CD4-positive, alpha-beta T cell treated with Interleukin-2 at 100 ng/mL for 4 hours (primary cell): ENCODE measurements around the gene ZNF691.
"Not testable (repeated sequence)": the region's sequence is repeated elsewhere in the genome, so short reads cannot be mapped to it uniquely, and the experiment has no call there.

Source experiments
- DNase-seq: peaks from one replicate; pipeline ENCODE4 v3.0.0-alpha.2; 2020; ENCODE audit warnings: low spot score

ZNF691 gene

DNA sequence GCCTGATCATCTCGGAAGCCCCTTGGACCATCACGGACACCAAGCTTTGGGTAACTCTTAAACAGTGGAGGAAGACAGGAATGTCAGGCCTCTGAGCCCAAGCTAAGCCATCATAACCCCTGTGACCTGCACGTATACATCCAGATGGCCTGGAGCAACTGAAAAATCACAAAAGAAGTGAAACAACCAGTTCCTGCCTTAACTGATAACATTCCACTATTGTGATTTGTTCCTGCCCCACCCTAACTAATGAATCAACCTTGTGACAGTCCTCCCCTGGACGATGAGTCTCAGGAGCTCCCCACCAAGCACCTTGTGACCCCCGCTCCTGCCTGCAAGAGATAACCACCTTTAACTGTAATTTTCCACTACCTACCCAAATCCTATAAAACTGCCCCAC is 13.0 kb downstream of the ZNF691 start:
- not testable (repeated sequence) for DNase-seq

DNA sequence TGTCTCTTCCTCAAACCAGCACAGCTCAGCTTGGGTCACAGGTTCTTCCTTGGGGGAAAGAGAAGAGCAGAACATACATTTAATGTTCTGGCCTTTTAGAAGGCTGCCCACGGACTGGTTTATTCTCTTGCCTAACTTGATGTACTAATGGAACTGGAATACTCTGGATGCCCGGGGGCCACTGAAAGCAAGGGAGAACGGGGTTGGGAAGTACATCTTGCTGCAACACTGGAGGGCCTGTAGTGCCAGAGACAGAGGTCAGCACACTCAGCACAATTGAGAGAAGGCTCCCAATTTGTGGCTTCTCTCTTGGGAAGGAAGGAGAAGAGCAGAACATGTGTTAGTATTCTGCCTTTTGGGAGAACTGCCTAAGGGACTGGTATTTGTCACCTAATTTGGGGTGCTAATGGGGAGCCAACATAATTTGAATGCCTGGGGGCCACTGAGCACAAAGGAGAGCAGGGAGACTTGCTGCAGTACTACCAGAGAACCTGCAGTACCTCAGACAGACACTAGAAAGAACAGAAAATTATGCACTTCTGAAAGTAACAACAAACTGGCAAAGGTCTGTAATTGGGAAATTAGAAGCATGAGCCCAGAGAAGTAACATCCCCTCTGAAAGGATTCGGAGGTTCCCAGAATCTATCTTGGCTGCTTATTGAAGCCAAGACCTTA is 14.1 kb downstream of the ZNF691 start:
- DNase-seq = no peak

DNA sequence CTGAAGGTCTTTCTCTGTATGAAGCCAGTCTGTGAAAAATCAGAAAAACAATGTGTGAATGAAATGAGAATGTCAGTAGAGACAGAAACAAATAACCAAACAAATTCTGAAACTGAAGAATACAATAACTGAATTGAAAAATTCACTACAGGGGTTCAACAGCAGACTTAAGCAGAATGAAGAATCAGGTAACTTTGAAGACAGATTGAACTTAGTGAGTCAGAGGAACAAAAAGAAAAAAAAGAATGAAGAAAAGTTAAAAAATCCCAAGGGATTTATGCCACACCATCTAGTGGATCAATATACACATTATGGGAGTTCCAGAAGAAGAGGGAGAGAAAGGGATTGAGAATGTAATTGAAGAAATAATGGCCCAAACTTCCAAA is 14.6 kb downstream of the ZNF691 start:
- DNase-seq = no peak

DNA sequence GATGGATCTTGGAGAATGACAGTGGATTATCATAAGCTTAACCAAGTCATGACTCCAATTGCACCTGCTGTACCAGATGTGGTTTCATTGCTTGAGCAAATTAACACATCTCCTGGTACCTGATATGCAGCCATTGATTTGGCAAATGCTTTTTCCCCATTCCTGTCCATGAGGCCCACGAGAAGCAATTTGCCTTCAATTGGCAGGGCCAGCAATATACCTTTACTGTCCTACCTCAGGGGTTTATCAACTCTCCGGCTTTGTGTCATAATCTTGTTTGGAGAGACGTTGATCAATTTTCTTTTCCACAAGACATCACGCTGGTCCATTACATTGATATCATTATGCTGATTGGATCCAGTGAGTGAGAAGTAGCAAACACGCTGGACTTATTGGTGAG is 20.1 kb downstream of the ZNF691 start:
- no peak for DNase-seq

DNA sequence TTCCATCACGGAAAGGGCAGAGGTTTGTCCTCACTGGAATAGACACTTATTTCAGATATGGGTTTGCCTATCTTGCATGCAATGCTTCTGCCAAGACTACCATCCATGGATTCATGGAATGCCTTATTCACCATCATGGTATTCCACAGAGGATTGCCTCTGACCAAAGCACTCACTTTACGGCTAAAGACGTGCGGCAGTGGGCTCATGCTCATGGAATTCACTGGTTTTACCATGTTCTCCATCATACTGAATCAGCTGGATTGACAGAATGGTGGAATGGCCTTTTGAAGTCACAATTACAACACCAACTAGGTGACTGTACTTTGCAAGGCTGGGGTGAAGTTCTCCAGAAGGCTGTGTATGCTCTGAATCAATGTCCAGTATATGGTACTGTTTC is 22.1 kb downstream of the ZNF691 start:
- not testable (repeated sequence) for DNase-seq

DNA sequence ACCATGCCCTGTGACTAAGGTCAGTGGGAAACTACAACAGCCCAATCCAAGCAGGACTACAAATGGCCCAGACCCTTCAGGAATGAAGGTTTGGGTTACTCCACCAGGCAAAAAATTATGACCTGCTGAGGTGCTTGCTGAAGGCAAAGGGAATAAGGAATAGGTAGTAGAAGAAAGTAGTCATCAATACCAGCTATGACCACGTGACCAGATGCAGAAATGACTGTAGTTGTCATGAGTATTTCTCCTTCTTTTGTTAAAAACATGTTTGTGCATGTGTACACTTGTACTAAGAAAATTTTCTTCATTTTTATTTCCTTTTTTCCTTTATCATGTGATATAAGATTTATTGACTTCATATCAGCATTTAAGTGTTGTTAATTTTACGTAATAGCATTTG is 22.8 kb downstream of the ZNF691 start:
- not testable (repeated sequence) for DNase-seq

DNA sequence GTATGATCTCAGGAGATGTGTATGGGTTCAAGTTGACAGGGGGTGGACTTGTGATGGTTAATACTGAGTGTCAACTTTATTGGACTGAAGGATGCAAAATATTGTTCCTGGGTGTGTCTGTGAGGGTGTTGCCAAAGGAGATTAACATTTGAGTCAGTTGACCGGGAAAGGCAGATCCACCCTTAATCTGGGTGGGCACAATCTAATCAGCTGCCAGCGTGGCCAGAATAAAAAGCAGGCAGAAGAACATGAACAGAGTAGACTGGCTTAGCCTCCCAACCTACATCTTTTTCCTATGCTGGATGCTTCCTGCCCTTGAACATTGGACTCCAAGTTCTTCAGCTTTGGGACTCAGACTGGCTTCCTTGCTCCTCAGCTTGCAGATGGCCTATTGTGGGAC is 23.3 kb downstream of the ZNF691 start:
- DNase-seq = not testable (repeated sequence)

DNA sequence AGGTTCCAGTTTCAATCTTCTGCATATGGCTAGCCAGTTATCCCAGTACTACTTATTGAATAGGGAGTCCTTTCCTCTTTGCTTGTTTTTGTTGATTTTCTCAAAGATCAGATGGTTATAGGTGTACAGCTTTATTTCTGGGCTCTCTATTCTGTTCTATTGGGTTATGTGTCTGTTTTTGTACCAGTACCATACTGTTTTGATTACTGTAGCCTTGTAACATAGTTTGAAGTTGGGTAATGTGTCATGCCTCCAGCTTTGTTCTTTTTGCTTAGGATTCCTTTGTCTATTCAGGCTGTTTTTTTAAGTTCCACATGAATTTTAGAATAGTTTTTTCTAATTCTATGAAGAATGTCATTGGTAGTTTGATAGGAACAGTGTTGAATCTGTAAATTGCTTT is 26.7 kb downstream of the ZNF691 start:
- not testable (repeated sequence) for DNase-seq

DNA sequence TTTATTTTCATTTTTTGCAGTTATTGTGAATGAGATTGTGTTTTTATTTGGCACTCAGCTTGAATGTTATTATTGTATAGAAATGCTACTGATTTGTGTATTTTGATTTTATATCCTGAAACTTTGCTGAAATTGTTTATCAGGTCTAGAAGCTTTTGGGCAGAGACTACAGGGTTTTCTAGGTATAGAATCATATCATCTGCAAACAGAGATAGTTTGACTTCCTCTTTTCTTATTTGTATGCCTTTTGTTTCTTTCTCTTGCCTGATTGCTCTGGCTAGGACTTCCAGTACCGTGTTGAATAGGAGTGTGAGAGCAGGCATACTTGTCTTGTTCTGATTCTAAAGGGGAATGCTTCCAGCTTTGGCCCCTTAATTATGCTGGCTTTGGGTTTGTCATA is 27.3 kb downstream of the ZNF691 start:
- DNase-seq = no peak

DNA sequence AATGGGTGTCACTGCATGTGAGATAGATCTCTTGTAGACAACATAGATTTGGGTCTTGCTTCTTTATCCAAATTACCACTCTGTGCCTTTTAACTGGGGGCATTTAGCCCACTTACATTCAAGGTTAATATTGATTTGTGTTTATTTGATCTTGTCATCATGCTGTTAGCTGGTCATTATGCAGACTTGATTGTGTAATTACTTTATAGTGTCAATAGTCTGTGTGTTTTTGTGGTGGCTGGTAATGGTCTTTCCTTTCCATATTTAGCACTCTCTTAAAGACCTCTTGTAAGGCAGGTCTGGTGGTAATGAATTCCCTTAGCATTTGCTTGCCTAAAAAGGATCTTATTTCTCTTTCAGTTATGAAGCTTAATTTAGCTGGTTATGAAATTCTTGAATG is 29.6 kb downstream of the ZNF691 start:
- DNase-seq = no peak

DNA sequence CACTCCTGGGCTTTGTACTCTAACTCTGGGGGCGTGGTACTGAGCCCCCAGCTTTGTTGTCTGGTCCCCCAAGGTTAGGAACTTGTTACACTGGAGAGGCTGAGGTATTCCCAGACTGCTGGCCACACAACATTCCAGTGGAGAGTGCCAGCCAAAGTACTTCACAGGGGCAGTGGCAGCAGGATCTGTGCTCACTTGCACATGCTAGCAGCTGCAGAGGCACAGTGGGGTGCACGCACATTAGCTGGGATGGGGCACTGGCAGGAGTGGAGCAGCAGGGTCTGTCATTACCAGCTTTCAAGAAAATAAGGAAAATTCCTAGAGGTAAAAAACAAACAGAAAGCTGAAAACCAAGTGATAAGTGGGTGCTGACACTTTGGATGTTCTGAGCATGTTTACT is 31.0 kb downstream of the ZNF691 start:
- DNase-seq = no peak

DNA sequence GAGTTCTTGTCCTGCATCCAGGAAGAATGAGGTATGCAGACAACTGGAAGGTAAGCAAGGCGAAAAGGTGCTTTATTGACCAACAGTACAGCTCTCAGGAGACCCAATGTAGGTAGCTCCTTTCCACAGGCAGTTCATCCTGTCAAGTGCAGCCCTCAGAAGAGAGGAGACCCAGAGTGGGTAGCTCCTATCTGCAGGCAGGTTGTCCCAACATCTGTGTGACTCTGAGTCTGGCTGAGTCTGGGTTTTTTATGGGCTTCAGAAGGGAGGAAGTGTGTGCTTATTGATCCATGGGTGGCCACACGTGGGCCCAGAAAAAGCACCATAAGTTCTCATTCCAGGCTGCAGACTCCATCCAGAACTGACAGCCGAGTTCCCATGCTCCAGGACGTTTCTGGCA is 34.0 kb downstream of the ZNF691 start:
- DNase-seq = no peak

DNA sequence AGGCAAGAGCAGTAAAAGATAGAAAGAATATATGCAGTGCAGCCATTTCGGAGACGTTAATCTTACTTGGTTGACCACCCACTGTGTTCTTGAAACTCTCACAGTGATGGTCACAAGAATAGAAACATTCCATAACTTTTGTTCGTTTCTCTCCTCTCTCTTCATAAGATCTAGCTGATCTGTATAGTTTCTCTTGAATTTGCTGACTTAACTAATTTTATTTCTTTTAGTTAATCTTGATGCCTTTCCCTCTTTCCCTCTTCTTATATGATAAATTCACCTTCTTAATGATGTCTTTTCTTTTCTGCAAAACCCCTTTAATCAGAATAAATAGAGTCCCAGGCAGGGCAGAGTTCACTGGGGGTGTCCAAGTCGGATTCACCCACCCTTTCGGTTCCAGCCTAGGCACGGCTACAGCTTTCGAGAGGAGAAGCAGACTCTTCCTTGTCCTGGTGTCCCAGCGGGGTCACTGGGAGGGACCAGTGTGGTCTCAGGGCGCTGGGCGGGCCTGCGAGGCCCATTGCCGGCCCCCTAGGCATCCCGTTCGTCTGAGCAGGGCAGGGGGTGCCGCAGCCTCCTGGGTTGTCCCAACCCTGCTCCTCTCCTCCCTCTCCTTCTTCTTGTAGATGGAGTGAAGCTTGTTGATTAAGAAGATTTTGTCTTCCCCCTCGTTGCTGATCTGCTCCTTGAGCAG is 39.8 kb downstream of the ZNF691 start:
- no peak for DNase-seq

DNA sequence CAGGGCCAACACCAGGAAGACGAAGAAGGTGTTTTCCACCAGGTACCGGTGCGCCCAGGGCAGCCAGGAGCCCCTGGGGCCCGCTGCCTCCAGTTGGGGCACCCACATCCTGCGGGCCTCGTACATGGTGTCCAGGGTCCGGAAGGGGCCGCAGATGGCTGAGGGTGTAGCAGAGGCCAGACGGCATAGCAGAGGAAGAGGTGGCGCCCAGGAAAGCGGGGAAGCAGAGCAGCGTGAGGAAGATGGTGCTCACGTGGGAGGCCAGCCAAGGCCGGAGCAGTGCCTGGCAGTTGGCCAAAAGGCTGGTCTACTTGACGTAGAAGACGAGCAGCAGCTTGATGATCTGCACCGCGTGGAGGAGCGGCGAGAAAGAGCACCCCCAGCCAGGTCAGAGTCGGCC is 40.4 kb downstream of the ZNF691 start:
- DNase-seq = no peak

DNA sequence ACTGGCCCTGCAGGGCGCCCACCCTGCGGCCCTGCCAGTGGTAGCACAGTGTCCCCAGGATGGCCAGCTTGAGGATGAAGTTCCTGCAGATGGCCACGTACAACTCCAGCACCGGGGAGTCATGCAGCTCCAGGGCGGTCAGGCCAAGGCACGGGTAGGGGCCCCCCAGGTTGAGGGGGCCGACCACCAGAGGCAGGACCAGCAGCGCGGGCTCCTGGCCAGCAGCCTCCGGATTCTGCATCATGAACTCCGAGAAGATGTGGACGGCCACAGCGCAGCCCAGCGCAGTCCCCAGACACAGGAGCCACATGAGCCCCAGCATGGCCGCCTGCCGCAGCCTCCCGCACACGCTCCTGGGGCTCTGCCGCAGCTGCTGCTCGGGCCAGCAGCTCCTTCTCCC is 41.0 kb downstream of the ZNF691 start:
- DNase-seq = no peak

DNA sequence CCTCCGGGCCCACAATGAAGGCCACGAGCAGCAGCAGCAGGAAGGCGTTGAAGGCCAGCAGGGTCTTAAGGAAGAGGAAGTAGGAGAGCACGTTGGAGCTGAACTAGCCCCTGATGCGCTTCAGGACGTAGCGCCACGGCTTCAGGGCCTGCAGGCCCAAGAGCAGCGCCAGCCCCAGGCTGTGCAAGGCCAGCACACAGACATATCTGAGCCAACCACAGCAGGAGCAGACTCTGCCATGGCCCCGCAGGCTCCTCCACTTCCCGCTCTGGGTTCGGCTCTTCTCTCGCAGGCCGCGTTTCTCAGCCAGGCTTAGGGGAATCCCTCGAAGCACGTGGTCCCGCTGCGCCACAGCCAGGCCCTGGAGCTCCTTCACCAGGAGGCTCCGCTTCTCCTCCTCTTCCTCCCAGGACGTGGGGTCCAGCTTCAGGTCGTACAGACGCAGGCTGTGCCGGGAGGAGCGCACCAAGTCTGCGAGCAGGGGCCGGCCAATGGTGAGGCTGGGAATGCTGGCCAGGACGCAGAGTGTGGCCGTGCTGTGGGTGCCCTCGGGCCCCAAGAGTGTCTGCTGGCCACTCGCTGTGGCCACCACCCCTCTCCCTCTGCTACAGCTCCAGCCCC is 41.7 kb downstream of the ZNF691 start:
- no peak for DNase-seq

DNA sequence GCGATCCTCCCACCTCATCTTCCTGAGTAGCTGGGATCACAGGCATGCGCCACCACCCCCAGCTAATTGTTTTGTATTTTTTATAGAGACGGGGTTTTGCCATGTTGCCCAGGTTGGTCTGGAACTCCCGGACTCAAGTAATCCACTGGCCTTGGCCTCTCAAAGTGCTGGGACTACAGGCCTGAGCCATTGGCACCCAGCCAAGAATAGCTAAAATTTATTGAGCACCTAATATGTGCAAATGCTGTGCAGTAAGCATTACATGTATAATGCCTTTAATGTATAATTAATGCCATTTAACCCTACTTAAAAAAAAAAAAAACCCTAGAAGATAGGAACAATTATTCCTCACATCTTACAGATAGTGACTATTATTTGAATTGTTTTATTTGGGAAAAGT is 42.9 kb downstream of the ZNF691 start:
- DNase-seq = no peak

DNA sequence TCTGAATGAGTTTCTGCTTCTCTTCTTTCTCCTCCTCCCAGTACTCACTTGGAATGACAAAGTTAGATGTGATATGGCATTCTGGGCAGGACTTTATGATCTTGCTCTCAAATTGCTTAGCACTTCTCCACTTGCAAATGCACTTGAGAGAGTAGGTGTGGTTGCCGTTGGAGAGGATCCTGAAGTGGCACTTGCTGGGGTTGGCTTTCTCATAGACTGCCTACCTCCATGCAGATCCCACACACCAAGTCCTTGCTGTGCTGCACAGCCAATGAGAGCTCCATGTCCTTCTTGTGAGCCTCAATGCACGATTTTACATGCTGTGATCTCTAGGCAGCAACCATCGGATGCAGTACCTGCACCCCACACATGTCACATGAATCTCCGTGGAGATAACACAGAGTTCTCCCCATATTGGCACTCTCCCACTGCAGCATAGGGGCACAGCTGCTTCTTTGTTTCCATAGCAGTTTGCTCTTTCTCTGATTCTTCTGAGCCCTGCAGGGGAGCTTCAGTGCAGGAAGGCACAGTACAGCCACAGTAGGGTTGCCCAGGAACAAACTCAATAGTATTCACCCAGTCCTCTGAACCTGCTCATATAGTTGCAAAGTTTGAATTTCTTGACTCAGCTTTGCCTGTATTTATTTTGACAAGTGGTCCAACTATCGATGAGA is 45.2 kb downstream of the ZNF691 start:
- DNase-seq = no peak

DNA sequence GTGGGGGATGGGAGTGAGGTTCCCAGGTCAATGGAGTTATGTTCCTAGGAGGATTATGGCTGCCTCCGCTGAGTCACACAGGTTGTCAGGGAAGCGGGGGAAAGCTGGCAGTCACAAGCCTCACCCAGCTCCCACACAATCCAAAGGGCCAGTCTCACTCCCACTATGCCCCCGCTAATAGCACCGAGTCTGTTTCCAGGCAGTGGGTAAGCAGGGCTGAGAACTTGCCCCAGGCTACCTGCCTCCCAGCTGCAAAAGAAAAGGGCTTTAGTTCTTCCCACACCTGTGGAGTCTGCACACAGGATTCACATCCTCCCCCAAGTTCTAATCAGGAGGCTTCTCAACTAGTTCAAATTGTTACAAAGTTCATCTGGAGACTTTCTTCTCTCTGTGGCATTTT is 53.5 kb downstream of the ZNF691 start:
- not testable (repeated sequence) for DNase-seq
